HCT116 (cell line): ENCODE results near the gene STT3B.

Source experiments
- CEBPB ChIP-seq: IDR thresholded peaks from 2 replicates; pipeline ENCODE4 v1.6.1; 2012; ENCODE audit warnings: low read depth
- CTCF ChIP-seq, 3 experiments: fragments of 200-600 bp in 1 of 3; sonication (generic) in 1 of 3; IDR thresholded peaks in 2 of 3; conservative IDR thresholded peaks in 1 of 3; 2 replicates each; pipeline ENCODE4 v1.5.1; 2012 to 2017; ENCODE audit warnings: low read depth in 2 of 3, low read length in 2 of 3, antibody characterized with exemption in 1 of 3, borderline replicate concordance in 1 of 3, control low read depth in 1 of 3, mild to moderate bottlenecking in 1 of 3, mixed read lengths in 1 of 3, mixed run types in 1 of 3, moderate library complexity in 1 of 3; ENCODE audit not compliant: insufficient read depth in 1 of 3
- EGR1 ChIP-seq: IDR thresholded peaks from 2 replicates; pipeline ENCODE4 v1.6.1; 2012; ENCODE audit warnings: low read depth
- ELF1 ChIP-seq: IDR thresholded peaks from 2 replicates; pipeline ENCODE4 v1.6.1; 2012; ENCODE audit warnings: low read depth, borderline replicate concordance
- EZH2 ChIP-seq: fragments of 200-600 bp; sonication (generic); IDR thresholded peaks from 2 replicates; pipeline ENCODE4 v1.6.1; 2017; ENCODE audit warnings: antibody characterized with exemption, mixed run types
- EZH2phosphoT487 ChIP-seq: fragments of 200-600 bp; IDR thresholded peaks from 2 replicates; pipeline ENCODE4 v1.6.1; 2018; ENCODE audit warnings: antibody characterized with exemption, borderline replicate concordance
- MAX ChIP-seq: IDR thresholded peaks from 2 replicates; pipeline ENCODE4 v1.6.1; 2012
- POLR2A ChIP-seq: IDR thresholded peaks from 2 replicates; pipeline ENCODE4 v1.7.0; 2011; ENCODE audit warnings: borderline replicate concordance; ENCODE audit not compliant: insufficient read depth, insufficient read length; ENCODE audit errors: extremely low read depth
- POLR2AphosphoS5 ChIP-seq: IDR thresholded peaks from 2 replicates; pipeline ENCODE4 v1.6.1; 2011; ENCODE audit warnings: mild to moderate bottlenecking, low read depth, low read length, moderate library complexity
- RAD21 ChIP-seq: IDR thresholded peaks from 2 replicates; pipeline ENCODE4 v1.6.1; 2012; ENCODE audit warnings: low read depth, mild to moderate bottlenecking
- TCF7L2 ChIP-seq: IDR thresholded peaks from 2 replicates; pipeline ENCODE4 v1.7.0; 2011; ENCODE audit warnings: borderline replicate concordance, inconsistent platforms; ENCODE audit not compliant: insufficient read depth, insufficient read length; ENCODE audit errors: extremely low read depth
- ZBTB33 ChIP-seq: IDR thresholded peaks from 2 replicates; pipeline ENCODE4 v1.6.1; 2011; ENCODE audit warnings: mild to moderate bottlenecking, low read length, moderate library complexity; ENCODE audit not compliant: insufficient replicate concordance; ENCODE audit errors: extremely low read depth

- TF ChIP-seq CTCF (IDR thresholded peaks at IDR 0.05 in 2 of 3, conservative IDR thresholded peaks at IDR 0.05 in 1 of 3; ENCODE audit: borderline replicate concordance in 1 of 3, insufficient read depth in 1 of 3, low read depth in 2 of 3, low read length in 2 of 3): no peak
- TF ChIP-seq MAX: no peak
- TF ChIP-seq EZH2: no peak
- no peak for TF ChIP-seq TCF7L2
- no peak for TF ChIP-seq EGR1
- no peak for TF ChIP-seq EZH2phosphoT487
- no peak for TF ChIP-seq POLR2AphosphoS5
- no peak for TF ChIP-seq CEBPB
- no peak for TF ChIP-seq ZBTB33
- TF ChIP-seq RAD21: no peak
- TF ChIP-seq ELF1: no peak
- no peak for TF ChIP-seq POLR2A
Measured at GRCh38 chr3:31551646-31552045, 18.9 kb downstream of the STT3B start.
